ENCODE data around the gene POLE4. TPM values are rescaled to one million over a fixed set of nuclear protein-coding genes. Genes with fewer than 3 reads are reported as not detected.

The POLE4 gene
- total and polyA plus RNA-seq, 12 donors: 16.7 to 93.0 (median 71.1) TPM

DNA sequence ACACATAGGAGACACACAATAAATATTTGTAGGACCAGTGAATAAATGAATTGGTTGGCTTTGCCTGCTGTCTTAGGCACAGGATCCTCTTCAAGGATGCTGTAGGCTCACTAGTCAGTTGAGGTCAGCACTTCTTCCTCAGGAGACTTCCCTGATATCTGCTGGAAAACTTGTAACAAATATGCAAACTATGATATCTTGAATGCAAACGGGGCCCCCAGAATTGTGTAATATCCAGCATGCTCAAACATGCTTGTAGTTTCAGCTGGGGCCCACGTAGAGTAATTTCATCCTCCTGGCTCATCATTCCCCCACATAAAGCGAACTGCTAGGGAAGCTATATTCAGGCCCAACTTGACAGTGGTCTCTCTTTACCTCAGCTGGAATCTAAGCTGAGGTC, 43.6 kb downstream of the POLE4 start:
- WGBS, 4 donors: 86 to 97% (median 94%) methylated on average over 3 of the region's 3 CpGs
- Histone ChIP-seq H3K36me3 (replicated peaks in 1 of 2) (no peaks in the 10 kb centered on the region), H3K4me3 (no peak overlapping the region), H3K27ac (no peak overlapping the region), H3K4me1 (replicated peaks in 1 of 2) (no peaks in the 10 kb centered on the region), H3K9me3 (replicated peaks in 1 of 3) (no peaks in the 10 kb centered on the region), H3K27me3 (no peaks in the 10 kb centered on the region)
- intact Hi-C loops (cut with DNase I): no loop called here
- TF ChIP-seq, protein P1, sequence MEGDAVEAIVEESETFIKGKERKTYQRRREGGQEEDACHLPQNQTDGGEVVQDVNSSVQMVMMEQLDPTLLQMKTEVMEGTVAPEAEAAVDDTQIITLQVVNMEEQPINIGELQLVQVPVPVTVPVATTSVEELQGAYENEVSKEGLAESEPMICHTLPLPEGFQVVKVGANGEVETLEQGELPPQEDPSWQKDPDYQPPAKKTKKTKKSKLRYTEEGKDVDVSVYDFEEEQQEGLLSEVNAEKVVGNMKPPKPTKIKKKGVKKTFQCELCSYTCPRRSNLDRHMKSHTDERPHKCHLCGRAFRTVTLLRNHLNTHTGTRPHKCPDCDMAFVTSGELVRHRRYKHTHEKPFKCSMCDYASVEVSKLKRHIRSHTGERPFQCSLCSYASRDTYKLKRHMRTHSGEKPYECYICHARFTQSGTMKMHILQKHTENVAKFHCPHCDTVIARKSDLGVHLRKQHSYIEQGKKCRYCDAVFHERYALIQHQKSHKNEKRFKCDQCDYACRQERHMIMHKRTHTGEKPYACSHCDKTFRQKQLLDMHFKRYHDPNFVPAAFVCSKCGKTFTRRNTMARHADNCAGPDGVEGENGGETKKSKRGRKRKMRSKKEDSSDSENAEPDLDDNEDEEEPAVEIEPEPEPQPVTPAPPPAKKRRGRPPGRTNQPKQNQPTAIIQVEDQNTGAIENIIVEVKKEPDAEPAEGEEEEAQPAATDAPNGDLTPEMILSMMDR (IDR thresholded peaks at IDR 0.05): no peak
- TF ChIP-seq POLR2A (IDR thresholded peaks at IDR 0.05): no peak
- DNase-seq: no peak

DNA sequence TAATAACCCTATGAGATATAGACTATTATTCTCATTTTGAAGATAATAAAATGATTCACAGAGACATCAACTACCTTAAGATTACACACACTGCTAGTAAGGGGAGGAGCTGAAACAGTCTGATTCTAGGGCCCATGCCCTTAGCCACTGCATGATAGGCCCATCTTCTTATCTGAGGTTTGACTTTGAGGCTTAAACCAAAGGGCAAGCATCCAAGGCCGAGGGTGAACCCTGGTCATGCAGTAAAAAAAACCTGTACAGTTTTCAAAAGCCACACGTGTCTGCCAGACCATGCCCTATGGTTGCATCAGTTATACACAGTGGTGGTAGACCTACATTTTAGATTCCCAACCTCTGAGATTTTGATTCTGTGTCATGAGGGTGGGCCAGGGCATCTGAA, 44.8 kb downstream of the POLE4 start:
- Histone ChIP-seq H3K4me1 (replicated peaks in 1 of 2) (no peaks in the 10 kb centered on the region), H3K4me3 (no peak overlapping the region), H3K27ac (no peak overlapping the region), H3K36me3 (replicated peaks in 1 of 2) (no peaks in the 10 kb centered on the region), H3K27me3 (no peaks in the 10 kb centered on the region), H3K9me3 (replicated peaks in 1 of 3) (no peaks in the 10 kb centered on the region)
- 43 to 65% (median 55%) methylated on average over 2 of the region's 2 CpGs for WGBS, 4 donors
- intact Hi-C loops (cut with DNase I): no loop called here
- TF ChIP-seq POLR2A (IDR thresholded peaks at IDR 0.05): no peak
- TF ChIP-seq, protein P1 (IDR thresholded peaks at IDR 0.05): no peak
- DNase-seq: no peak

DNA sequence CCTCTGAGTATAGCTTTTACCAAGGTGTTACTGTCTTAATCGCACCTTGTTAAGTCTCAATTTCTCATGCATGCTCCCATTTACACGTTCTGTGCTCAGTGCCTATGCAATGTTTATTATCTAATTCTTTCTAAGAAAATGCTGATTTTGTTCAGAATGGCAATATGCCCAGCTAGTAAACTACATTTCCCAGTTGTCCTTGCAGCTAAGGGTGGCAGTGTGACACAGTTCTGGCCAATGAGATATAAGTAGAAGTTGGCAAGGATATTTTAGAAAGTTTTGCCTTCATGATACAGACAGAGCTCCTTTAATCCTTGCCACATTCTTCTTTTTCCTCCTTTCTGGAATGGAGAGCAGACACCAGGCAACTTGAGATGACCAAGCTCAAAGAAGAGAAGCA, 45.3 kb downstream of the POLE4 start:
- intact Hi-C loops (cut with DNase I): no loop called here
- no peak for TF ChIP-seq POLR2A (IDR thresholded peaks at IDR 0.05)
- TF ChIP-seq, protein P1 (IDR thresholded peaks at IDR 0.05): no peak
- no peaks in the 10 kb centered on the region for H3K36me3 ChIP-seq (replicated peaks in 1 of 2)
- no peak overlapping the region for H3K4me3 ChIP-seq
- no peaks in the 10 kb centered on the region for H3K27me3 ChIP-seq
- 70 to 90% (median 72%) methylated on average over 2 of the region's 2 CpGs for WGBS, 4 donors
- DNase-seq: no peak
- no peaks in the 10 kb centered on the region for H3K4me1 ChIP-seq (replicated peaks in 1 of 2)
- no peaks in the 10 kb centered on the region for H3K9me3 ChIP-seq (replicated peaks in 1 of 3)
- H3K27ac ChIP-seq: no peak overlapping the region

DNA sequence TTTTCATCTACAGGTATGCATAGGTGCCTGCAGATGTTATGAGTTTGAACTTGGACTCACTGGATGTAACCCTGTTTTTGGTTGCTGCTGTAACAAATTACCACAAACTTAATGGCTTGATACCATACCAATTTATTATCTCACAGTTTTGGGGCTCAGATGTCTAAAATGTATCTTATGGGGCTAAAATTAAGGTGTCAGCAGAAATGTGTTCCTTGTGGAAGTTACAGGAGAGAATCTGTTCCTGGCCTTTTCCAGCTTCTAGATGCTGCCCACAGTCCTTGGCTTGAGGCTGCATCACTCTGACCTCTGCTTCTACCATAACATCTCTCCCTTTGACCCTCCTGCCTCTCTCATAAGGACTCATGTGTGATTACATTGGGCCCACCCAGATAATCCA, 47.6 kb downstream of the POLE4 start:
- no peaks in the 10 kb centered on the region for H3K9me3 ChIP-seq (replicated peaks in 1 of 3)
- no peak overlapping the region for H3K4me3 ChIP-seq
- H3K27me3 ChIP-seq: no peaks in the 10 kb centered on the region
- TF ChIP-seq, protein P1 (IDR thresholded peaks at IDR 0.05): no peak
- TF ChIP-seq POLR2A (IDR thresholded peaks at IDR 0.05): no peak
- no peak for DNase-seq
- no peaks in the 10 kb centered on the region for H3K36me3 ChIP-seq (replicated peaks in 1 of 2)
- H3K4me1 ChIP-seq (replicated peaks in 1 of 2): no peaks in the 10 kb centered on the region
- intact Hi-C loops (cut with DNase I): no loop called here
- H3K27ac ChIP-seq: no peak overlapping the region
